Temporal lobe (tissue), 2 donors: Measurements from ENCODE around the gene ZNF225. TPM values are rescaled to one million over a fixed set of nuclear protein-coding genes. Genes with fewer than 3 reads are reported as not detected.

Experiments
- small RNA-seq: library from RNA; depleted of rRNA; stranded (forward); fragments of <200 nt; gene quantifications from one replicate; pipeline ENCODE3, GENCODE V24; 2014; ENCODE audit warnings: low replicate concordance
- total RNA-seq: library from RNA; depleted of rRNA; stranded (reverse); fragments of >200 nt; gene quantifications from one replicate; pipeline ENCODE4 v1.2.3, GENCODE V29; 2014

ZNF225 gene
- total RNA-seq, 1 donor from 2014 or later = 11.3 TPM

Small RNA genes lying within 50 kb of the gene (small RNA-seq; reads per million reads assigned to genes)
- gene RNU6-902P = not detected

Other genes with a start within 250 kb of the ZNF225 start
- 8.6 TPM for gene ZNF404, start 229.4 kb upstream of the ZNF225 start, total RNA-seq
- 24.1 TPM for gene ZNF45, start 178.1 kb upstream of the ZNF225 start, total RNA-seq
- gene ZNF221, start 162.2 kb upstream of the ZNF225 start, total RNA-seq = 23.8 TPM
- gene ZNF155, start 129.2 kb upstream of the ZNF225 start, total RNA-seq = 7.9 TPM
- gene ZNF230, start 110.4 kb upstream of the ZNF225 start, total RNA-seq = 6.4 TPM
- gene ZNF222, start 88.0 kb upstream of the ZNF225 start, total RNA-seq = 12.0 TPM
- 12.0 TPM for gene ZNF223, start 61.4 kb upstream of the ZNF225 start, total RNA-seq
- gene ZNF284, start 41.2 kb upstream of the ZNF225 start, total RNA-seq = 8.1 TPM
- 26.3 TPM for gene ZNF224, start 19.0 kb upstream of the ZNF225 start, total RNA-seq
- gene ZNF234, start 28.2 kb downstream of the ZNF225 start, total RNA-seq = 20.2 TPM
- 40.8 TPM for gene ZNF226, start 51.7 kb downstream of the ZNF225 start, total RNA-seq
- 37.1 TPM for gene ZNF227, start 99.1 kb downstream of the ZNF225 start, total RNA-seq
- 12.5 TPM for gene ZNF233, start 146.5 kb downstream of the ZNF225 start, total RNA-seq
- gene ZNF235, start 191.6 kb downstream of the ZNF225 start, total RNA-seq = 12.8 TPM
- 17.9 TPM for gene ZNF112, start 243.3 kb downstream of the ZNF225 start, total RNA-seq